ENCODE measurements around the gene SLC49A3.
"Not testable (repeated sequence)": the region's sequence is repeated elsewhere in the genome, so short reads cannot be mapped to it uniquely, and the experiment has no call there.

SLC49A3 gene

GRCh38 chr4:650951-651883 is 37.7 kb downstream of the SLC49A3 start:
- DNase-seq, result no peak

DNA sequence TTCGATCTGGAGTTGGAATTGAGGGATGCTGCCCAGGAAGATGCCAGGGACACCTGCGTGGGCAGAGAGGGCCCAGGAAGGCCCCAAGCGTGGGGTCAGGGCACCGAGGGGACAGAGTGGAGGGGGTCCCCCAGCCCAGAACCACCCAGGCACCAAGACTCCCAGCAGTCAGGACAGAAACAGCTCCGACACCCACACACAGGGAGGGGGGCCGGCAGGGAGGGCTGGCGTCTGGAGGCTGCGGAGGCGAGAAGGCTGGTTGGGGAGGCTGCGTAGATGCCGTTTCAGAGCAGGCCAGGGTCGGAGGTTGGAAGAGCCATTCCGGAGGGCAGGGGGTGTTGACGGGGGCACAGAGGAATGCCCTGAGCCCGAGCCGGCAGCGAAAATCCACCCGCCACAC is 38.5 kb downstream of the SLC49A3 start:
- no peak for DNase-seq

DNA sequence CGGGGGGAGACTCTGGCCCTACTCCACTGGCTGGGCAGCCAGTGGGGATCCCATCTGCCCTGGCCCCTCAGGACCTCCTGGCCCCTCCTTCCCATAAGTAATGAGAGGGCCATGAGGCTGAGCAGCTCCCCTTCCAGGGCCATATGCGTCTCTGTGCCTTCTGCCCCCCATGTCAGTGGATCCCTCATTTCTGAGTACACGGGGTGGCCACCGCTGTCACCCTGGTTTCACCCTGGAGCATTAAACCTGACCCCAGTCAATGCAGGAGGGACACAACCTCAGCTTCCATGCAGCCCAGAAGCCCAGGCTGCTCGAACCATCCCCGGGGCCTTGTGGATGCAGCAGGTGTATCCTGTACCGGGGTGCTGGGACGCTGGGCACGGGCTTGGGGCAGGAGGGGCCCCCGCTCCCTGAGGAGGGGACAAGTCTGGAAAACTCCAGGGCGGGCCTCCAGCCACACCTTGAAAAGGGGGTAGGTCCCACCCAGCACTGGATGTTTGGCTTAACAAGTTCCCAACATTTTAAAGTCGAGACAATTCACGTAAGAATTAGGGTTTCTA is 39.1 kb downstream of the SLC49A3 start:
- DNase-seq, result no peak

- no peak for DNase-seq
Measured at GRCh38 chr4:649293-649625, 39.7 kb downstream of the SLC49A3 start.

DNA sequence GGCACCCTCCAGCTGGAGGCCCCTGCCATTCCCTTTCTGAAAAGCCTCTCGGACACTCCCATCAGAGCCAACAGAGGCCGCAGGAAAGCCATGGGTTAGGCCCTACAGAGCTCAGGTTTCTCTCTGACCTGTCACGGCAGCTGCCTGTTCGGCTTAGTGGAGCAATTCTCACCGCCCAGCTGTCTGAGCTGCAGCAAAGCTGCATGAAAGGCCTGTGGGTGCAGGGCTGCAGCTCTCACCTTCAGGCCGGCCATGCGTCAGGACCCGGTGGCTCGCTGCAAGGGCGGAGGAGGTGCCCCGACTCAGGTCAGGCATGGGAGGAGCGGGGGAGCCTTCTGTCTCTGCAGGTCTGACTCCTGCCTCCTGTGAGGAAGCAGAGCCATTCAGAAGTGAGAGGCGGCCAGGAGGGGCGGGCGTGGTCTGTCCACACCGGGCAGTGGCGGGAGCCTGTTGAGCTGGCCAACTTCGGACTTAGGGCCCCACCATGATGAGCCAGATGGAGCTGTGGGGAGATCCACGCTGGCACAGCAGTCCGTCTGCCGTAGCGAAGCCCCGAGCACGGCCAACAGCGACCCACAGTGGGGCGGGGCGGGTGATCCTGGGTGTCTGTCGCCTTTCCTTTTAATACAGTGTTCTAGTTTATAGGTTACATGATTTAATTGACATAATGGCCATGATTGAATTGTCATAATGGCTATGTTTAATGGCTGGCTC is 40.2 kb downstream of the SLC49A3 start:
- no peak for DNase-seq

GRCh38 chr4:647481-647880 is 41.5 kb downstream of the SLC49A3 start:
- DNase-seq, result no peak

DNA sequence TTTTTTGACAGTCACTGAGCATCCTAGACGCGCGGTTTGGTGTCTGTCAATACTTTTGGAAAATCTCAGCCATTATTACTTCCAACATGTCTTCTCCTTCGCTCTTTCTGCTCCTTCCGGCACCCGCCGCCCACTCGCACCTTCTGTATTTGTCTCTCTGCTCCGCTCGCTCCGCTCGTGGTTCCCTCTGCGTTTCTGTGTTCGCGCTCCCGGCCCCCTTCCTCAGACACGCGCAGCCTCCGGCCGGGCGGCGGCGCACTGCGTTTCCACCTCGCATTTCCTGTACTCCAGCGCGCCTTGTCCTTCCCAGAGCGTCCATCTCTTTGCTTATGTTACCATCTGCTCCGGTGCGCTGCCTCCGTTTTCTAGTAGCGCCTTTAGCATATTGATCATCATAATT is 42.5 kb downstream of the SLC49A3 start:
- DNase-seq, result no peak

GRCh38 chr4:642366-642765 is 46.6 kb downstream of the SLC49A3 start:
- DNase-seq, result not testable (repeated sequence)

- no peak for DNase-seq
Measured at GRCh38 chr4:637536-638280, 51.2 kb downstream of the SLC49A3 start.

DNA sequence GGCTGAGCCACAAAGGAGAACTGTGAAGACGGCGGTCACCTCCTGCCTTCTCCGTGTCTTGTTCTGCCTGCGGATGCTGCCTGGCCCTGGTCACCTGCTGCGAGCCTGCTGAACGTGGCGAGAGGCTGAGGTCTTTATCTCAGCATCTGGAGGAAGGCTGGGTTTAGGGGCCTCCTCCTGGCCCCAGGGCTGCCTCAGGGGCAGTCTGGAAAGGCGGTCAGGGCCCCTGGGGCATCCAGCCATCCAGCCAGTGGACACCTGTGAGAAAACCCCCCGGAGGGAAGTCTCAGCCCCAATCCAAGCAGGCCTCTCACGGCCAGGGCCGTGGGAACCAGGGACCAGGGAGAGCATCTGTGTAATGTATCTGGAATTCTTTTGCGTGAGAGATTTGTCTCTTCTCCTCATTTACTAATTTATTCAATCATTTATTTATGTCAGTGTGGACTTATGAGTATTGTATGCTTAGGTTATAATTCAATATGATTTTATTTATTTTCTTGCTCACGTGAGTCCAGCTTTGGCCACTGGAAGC is 52.3 kb downstream of the SLC49A3 start:
- DNase-seq, result no peak

- no peak for DNase-seq
Measured at GRCh38 chr4:635851-636627, 52.9 kb downstream of the SLC49A3 start.

- not testable (repeated sequence) for DNase-seq
Measured at GRCh38 chr4:635066-635835, 53.7 kb downstream of the SLC49A3 start.

DNA sequence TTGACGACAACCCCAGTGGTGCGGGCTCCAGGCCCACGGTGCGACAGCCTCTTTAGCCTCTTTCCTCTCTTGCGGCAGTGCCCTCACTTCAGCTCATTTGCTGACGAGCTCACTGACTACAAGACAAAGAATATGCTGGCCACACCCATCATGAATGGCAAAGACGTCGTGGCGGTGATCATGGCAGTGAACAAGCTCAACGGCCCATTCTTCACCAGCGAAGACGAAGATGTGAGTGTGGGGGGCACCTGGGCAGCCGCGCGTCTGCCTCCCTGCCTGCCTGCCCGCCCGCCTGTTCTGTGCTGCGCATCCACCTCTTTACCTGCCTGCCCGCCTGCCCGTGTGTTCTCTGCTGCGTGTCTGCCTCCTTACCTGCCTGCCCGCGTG is 54.4 kb downstream of the SLC49A3 start:
- no peak for DNase-seq

DNA sequence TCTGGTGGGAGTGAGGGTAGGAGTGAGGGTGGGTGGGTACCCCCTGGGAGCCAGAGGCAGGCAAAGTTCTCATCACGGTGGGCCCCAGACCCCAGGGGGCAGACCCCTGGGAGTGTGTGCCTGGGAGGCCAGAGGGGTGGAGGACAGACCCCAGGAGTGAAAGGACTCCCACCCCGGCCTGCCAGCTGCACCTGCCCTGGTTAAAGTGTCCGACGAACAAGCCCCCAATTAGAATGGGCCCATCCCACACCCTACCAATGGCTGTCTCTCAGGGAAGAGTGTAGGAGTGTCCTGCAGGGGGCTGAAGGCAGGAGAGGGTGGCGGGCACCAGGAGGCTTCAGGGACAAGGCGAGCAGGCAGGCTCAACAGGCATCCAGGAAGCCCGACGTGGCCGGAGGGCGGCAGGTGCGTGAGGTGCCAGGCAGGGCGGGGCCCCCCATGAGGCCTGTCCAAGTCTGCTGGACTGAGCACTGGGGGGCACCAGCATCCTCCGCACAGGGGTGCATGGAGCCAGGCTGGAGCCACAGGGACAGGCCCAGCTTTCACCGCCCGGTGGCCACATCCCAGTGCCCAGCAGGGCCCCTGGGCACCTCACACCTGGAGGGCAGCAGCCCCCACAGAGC is 54.9 kb downstream of the SLC49A3 start:
- DNase-seq, result no peak

DNA sequence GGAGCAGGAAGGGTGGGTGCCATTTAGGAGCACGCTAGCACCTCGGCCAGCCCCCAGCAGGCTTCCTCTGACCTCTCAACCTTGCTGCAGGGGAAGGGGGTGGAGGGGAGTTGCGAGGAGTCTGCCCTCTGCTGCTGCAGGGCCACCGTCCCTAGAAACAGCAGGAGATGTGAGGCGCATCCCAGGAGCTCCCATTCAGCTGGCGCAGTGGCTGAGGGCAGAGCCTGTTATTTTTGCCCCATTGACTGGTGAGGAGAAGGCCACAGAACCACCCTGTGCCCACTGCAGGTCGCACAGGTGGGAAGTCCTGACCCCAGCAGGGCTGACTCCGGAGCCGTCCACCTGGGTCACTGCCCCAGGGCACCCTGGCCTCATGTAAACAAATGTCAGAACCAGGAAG is 55.5 kb downstream of the SLC49A3 start:
- no peak for DNase-seq

- DNase-seq, result no peak
Measured at GRCh38 chr4:632926-633325, 56.0 kb downstream of the SLC49A3 start.

GRCh38 chr4:632196-632790 is 56.7 kb downstream of the SLC49A3 start:
- DNase-seq, result no peak
